Measurements from ENCODE around the gene GSPT1. TPM values are rescaled to one million over a fixed set of nuclear protein-coding genes. Genes with fewer than 3 reads are reported as not detected.
"Not testable (repeated sequence)": the region's sequence is repeated elsewhere in the genome, so short reads cannot be mapped to it uniquely, and the experiment has no call there.

The GSPT1 gene
- total RNA-seq, 1 experiment from 2014 or later: 136 TPM

DNA sequence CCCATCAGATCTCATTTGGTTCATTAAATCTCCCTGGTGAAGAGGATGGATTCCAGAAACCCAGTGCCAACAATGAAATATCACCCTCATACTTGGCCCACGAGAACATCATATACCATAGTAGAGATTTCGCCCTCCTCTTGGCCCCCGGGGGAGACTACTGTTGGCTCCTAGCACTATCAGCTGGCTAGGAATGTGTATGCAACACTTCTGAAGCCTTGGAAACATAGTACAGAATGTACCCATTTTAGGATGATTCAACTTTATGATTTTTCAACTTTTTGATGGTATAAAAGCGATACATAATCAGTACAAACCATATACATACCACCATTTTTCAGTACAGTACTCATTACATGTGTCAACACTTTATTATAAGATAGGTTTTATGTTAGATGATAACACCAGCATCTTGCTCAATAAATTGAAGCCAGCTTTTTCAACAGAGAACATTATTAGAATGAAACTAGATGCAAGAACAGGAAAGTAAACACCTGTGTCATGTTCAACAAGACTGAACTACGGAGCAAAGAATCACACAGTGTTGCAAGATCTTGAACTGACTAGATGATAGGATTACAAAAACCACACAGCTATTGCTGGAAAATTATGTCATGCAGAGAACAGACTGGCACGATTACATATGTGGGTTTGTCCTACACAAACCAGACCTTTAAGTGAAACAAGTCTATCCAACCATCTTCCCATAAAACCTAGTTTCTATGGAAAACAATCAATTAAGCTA, 81.6 kb downstream of the GSPT1 start:
- Mint-ChIP-seq H3K36me3 (ENCODE audit: insufficient read depth, unreplicated experiment) (peaks cover 33% of the 10 kb centered on the region), H3K27me3 (ENCODE audit: insufficient read depth, unreplicated experiment) (no peaks in the 10 kb centered on the region), H3K9me3 (ENCODE audit: unreplicated experiment) (no peaks in the 10 kb centered on the region), H3K4me1 (ENCODE audit: low read depth, unreplicated experiment) (no peaks in the 10 kb centered on the region), H3K27ac (ENCODE audit: unreplicated experiment) (no peak overlapping the region), H3K4me3 (ENCODE audit: unreplicated experiment) (no peak overlapping the region)
- DNase-seq: no peak
- Histone ChIP-seq H3K36me3 (ENCODE audit: control insufficient read depth, insufficient read depth, low read length) (no peaks in the 10 kb centered on the region), H3K4me1 (peaks cover 4% of the 10 kb centered on the region; the same call in 1 of the 2 replicates), H3K9me3 (no peaks in the 10 kb centered on the region), H3K27me3 (replicated peaks; ENCODE audit: control insufficient read depth, insufficient read depth, low read length) (no peaks in the 10 kb centered on the region), H3K4me3 (ENCODE audit: low read depth, low read length) (no peak overlapping the region)
- no TSS peak for BruUV-seq (replicated peaks)
- intact Hi-C loops (cut with micrococcal nuclease; ENCODE audit: unreplicated experiment): no loop called here
- POLR2A ChIA-PET: interaction anchor here (1.2 kb wide), 1 partner anchor 36 kb away, joined by 3 read pairs; no protein-coding TSS in a partner anchor
- TF ChIP-seq, protein P1, sequence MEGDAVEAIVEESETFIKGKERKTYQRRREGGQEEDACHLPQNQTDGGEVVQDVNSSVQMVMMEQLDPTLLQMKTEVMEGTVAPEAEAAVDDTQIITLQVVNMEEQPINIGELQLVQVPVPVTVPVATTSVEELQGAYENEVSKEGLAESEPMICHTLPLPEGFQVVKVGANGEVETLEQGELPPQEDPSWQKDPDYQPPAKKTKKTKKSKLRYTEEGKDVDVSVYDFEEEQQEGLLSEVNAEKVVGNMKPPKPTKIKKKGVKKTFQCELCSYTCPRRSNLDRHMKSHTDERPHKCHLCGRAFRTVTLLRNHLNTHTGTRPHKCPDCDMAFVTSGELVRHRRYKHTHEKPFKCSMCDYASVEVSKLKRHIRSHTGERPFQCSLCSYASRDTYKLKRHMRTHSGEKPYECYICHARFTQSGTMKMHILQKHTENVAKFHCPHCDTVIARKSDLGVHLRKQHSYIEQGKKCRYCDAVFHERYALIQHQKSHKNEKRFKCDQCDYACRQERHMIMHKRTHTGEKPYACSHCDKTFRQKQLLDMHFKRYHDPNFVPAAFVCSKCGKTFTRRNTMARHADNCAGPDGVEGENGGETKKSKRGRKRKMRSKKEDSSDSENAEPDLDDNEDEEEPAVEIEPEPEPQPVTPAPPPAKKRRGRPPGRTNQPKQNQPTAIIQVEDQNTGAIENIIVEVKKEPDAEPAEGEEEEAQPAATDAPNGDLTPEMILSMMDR (IDR thresholded peaks at IDR 0.05; ENCODE audit: insufficient read depth in 1 of 2, low read depth in 1 of 2, low read length in 1 of 2, severe bottlenecking in 1 of 2, unreplicated experiment in 1 of 2): no peak
- CTCF ChIA-PET: no interaction called here

DNA sequence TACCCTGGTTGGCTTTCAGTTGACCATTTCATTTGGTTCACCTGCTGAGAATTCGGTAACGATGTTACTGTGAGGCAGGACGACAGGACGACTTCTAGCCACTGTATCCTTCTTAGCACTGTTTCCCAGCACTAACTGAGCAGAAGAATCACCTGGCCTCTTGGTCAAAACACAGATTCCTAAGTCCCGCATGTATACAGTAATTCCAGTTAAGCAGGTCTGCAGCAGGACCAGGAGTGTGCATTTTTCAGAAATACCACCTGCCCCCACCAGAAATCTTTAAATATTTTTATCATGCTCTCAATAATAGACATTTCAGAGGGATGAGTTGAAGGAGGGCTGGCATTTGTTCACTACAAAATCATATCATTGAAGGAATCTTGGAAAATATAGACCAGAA, 87.1 kb downstream of the GSPT1 start:
- no peaks in the 10 kb centered on the region for H3K9me3 Mint-ChIP-seq (ENCODE audit: unreplicated experiment)
- intact Hi-C loops (cut with micrococcal nuclease; ENCODE audit: unreplicated experiment): no loop called here
- Histone ChIP-seq H3K9me3 (no peaks in the 10 kb centered on the region), H3K4me3 (ENCODE audit: low read depth, low read length) (no peak overlapping the region), H3K27me3 (replicated peaks; ENCODE audit: control insufficient read depth, insufficient read depth, low read length) (no peaks in the 10 kb centered on the region), H3K36me3 (ENCODE audit: control insufficient read depth, insufficient read depth, low read length) (no peaks in the 10 kb centered on the region), H3K4me1 (no peaks in the 10 kb centered on the region)
- H3K4me3 Mint-ChIP-seq (ENCODE audit: unreplicated experiment): no peak overlapping the region
- CTCF ChIA-PET: no interaction called here
- H3K27ac Mint-ChIP-seq (ENCODE audit: unreplicated experiment): no peak overlapping the region
- H3K27me3 Mint-ChIP-seq (ENCODE audit: insufficient read depth, unreplicated experiment): no peaks in the 10 kb centered on the region
- peaks cover 4% of the 10 kb centered on the region for H3K36me3 Mint-ChIP-seq (ENCODE audit: insufficient read depth, unreplicated experiment)
- BruUV-seq (replicated peaks): no TSS peak
- POLR2A ChIA-PET: interaction anchor here (0.6 kb wide), 1 partner anchor 26 kb away, joined by 3 read pairs; no protein-coding TSS in a partner anchor
- TF ChIP-seq, protein P1 (IDR thresholded peaks at IDR 0.05; ENCODE audit: insufficient read depth in 1 of 2, low read depth in 1 of 2, low read length in 1 of 2, severe bottlenecking in 1 of 2, unreplicated experiment in 1 of 2): no peak
- no peak for DNase-seq
- H3K4me1 Mint-ChIP-seq (ENCODE audit: low read depth, unreplicated experiment): no peaks in the 10 kb centered on the region

- BruUV-seq (replicated peaks); H3K4me1 ChIP-seq; H3K4me3 Mint-ChIP-seq (ENCODE audit: unreplicated experiment); POLR2A ChIA-PET; H3K27me3 Mint-ChIP-seq (ENCODE audit: insufficient read depth, unreplicated experiment); DNase-seq; H3K27ac Mint-ChIP-seq (ENCODE audit: unreplicated experiment); intact Hi-C loops (cut with micrococcal nuclease; ENCODE audit: unreplicated experiment); H3K9me3 Mint-ChIP-seq (ENCODE audit: unreplicated experiment); H3K36me3 ChIP-seq (ENCODE audit: control insufficient read depth, insufficient read depth, low read length); H3K4me1 Mint-ChIP-seq (ENCODE audit: low read depth, unreplicated experiment); H3K4me3 ChIP-seq (ENCODE audit: low read depth, low read length); H3K9me3 ChIP-seq; H3K36me3 Mint-ChIP-seq (ENCODE audit: insufficient read depth, unreplicated experiment); H3K27me3 ChIP-seq (replicated peaks; ENCODE audit: control insufficient read depth, insufficient read depth, low read length): not testable (repeated sequence)
- CTCF ChIA-PET: interaction anchor here (0.7 kb wide), 1 partner anchor 212 kb away, joined by 3 read pairs; no protein-coding TSS in a partner anchor
Observed at GRCh38 chr16:11825520-11826165, 90.1 kb downstream of the GSPT1 start.

Data from Caco-2 (cell line).